HG02970 (cell line): Measurements from ENCODE around the gene PRMT7.

Source experiments
- ATAC-seq: cut with Tn5 transposase; IDR thresholded peaks from one replicate; pipeline ENCODE4 v1.9.1; 2021; ENCODE audit warnings: mild to moderate bottlenecking, moderate library complexity, moderate number of reproducible peaks; ENCODE audit not compliant: unreplicated experiment, low FRiP score

The PRMT7 gene, protein sequence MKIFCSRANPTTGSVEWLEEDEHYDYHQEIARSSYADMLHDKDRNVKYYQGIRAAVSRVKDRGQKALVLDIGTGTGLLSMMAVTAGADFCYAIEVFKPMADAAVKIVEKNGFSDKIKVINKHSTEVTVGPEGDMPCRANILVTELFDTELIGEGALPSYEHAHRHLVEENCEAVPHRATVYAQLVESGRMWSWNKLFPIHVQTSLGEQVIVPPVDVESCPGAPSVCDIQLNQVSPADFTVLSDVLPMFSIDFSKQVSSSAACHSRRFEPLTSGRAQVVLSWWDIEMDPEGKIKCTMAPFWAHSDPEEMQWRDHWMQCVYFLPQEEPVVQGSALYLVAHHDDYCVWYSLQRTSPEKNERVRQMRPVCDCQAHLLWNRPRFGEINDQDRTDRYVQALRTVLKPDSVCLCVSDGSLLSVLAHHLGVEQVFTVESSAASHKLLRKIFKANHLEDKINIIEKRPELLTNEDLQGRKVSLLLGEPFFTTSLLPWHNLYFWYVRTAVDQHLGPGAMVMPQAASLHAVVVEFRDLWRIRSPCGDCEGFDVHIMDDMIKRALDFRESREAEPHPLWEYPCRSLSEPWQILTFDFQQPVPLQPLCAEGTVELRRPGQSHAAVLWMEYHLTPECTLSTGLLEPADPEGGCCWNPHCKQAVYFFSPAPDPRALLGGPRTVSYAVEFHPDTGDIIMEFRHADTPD

DNA sequence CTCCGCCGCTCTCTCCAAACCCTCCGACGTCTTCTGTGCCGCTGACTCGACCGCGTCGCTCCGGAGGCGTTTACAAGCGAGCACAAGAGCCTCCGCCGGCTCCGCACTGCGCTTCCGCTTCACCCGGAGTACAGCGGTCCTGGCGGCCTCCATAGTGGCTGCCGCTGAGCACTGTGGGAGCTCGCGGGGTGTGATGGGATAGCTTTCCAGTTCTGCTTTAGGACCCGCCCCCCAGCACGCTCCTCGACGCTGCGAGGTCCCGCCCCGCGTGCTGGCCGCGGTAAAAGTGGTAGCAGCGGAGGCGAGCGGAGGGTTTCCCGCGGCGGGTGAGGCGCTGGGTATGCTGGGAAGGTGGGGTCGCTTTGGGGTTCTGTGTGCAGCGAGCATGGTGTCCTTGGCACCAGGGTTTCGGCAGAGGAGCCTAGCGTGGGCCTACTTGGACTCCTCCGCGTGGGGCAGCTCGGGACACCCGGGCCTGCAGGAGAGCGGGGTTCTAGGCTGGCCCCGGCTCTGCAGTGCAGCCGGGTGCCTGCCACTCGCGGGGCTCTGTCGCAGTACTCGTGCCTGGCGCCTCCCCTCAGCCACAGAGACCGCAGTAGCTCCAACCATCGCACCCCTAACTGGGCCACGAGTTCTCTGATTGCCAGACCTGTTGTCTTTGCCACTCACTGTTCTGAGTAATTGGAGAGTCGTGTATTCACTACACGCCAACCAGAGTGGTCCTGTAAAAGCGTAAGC lies at the start of gene PRMT7, which contains the start of gene SLC7A6OS:
Gene PRMT7, plus strand, starts transcription at position 246 of the 738 bp plus-strand sequence. CDS start 4,961 bp downstream, outside the sequence.
Gene SLC7A6OS, minus strand, starts transcription at position 173 of the 738 bp plus-strand sequence. Its CDS starts 20 bp downstream, at position 153.
- peak; percentile 89 for ATAC-seq

DNA sequence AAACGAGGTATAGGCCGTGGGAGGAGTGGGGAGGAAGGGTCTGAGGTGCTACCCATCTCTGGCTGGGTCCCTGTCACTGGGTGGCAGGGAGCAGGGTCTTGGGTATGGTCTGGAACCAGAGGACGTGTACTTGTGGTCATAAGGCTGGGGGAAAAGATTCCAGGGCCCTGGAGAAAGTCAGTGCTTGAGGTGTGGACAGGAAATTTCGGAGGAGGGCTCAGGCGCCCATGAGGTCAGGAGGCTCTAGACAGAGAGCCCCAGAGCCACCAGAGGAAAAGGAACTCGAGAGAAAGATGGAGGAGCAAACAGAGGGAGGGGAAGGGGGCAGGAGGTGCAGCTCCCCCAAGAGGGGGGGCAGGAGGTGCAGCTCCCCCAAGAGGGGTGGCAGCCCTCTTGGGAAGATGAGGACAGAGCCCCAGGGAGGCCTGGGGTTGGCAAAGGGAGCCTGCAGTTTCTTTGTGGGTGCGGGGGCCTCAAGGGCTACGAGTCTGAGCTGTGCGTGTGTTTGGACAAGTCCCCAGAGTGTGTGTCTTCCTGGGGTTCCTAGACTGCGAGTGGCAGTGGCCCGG lies 47.2 kb upstream of the PRMT7 start:
- ATAC-seq: no peak

DNA sequence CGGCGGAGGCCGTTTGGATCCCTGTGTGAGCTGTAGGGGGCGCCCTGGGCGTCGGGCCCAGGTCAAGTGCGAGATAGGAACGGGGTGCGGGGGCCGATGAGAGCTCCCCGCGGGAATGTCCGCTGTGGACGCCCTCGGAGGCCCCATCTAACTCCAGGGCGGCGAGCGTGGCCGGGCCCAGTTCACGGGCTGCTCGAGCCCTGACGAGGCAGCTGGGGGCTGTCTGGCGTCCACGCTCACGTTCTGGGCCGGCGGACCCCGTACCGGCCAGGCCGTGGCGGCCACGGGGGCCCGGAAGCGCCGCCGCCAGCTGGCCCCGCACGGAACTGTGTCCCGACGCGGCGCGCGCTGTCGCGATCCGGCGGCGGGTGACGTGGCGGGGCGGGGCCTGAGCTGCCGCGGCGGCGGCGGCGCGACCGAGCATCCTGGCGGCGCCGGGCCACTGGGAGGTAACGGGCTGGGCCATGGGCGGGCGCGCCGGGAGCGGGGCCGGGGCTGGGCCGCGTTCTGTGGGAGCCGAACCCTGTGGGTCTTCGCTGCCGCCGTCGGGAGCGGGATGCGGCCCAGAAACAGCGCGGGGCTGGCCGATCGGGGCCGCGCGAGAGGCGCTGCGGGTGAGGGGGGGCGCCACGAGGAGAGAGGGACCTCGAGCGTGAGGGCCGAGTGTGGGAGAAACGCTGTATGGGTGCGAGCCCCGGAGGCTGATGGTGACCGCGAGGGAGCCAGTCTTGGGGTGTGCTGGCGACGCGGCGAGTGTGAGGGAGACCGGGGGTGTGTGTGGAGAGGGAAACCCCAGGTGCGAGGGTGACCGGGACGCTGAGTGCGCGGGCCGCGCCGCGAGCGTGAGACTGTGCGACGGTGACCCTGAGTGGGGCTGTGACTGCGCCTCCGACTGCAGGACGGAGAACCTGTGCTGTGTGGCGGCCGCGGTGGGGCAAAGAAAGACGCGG lies 46.4 kb upstream of the PRMT7 start, which contains the start of gene SLC7A6:
Gene SLC7A6, plus strand, starts transcription at position 399 of the 950 bp plus-strand sequence. CDS start 10,201 bp downstream, outside the sequence.
- peak; percentile 59 for ATAC-seq

DNA sequence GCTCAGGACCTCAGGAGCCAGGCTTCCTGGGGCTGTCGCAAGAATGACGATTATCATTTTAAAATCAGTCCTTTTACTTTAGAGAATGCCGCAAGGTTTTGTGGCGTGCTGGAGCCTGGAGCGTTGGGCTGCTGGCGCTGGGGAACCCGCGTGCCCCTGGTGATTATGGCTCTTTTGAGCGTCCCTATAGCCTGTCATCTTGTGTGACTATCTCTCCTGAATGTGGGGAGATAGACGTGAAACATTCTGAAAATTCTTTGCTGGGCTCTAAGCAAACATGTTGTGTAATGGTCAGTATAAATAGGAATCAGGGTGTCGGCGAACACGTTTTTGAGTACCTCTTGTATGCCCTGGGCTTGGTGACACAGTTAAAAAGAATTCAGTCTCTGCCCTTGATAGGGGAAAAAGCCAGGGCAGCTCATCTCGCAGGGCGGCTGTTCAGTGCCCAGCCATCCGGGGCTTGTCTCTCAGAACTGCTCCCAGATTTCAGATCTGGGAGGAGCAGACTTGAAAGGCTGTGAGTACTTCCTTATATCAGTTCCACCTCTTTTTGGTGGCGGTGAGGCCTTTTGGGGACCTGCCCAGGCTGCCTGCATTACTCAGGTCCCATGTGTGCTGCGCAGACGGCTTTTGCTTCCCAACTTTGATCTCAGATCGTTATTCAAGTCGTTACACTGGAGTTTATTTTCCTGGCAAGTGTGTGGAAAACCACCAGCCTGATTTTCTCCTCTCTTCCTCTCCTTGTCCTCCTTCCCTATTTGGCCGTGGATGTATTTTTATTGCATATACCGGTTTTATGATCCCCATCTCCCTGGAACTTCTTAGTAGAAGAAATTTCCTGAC lies 45.5 kb upstream of the PRMT7 start:
- ATAC-seq: peak; percentile 2

DNA sequence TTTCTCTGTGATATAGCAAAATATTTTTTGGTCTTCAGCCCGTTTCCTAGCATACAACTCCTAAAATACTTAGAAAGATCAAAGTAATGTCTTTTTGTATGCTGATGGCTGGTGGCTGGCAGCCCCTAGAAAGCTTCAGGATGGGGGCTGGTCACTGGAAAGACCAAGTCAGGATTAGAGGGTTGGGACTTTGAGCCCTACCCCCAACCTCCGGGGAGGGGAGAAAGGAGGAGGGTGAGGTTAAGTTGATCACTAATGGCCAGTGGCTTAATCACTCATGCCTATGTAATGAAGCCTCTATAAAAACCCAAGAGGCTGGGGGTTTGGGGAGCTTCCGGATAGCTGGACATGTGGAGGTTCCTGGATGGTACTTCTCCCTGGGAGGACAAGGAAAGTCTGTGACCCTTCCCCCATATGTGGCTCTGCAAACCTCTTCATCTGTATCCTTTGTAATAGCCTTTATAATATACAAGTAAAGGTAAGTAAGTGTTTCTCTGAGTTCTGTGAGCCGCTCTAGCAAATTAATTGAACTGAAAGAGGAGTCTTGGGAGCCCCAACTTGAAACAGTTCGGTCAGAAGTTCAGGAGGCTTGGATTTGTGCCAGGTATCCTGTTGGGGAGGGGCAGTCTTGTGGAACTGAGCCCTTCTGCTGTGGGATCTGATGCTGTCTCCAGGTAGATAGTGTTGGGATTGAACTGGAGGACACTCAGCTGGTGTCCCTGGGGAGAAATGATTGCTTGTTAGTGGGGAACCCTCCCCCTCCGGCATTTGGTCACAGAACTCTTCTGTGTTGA lies 43.0 kb upstream of the PRMT7 start:
- ATAC-seq: no peak

DNA sequence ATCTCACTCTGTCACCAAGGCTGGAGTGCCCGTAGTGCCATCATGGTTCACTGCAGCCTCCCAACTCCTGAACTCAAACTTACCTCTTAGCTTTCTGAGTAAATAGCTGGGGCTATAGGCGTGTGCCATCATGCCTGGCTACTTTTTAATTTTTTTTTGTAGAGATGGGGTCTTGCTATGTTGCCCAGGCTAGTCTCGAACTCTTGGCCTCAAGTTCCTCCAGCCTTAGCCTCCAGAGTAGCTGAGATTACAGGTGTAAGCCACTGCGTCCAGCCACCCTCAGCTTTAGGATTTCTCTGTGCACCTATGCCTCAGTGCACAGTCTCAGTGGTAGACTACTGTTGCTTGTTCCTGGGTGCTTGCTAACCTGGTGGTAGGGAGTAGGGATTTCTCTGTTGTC lies 41.0 kb upstream of the PRMT7 start:
- no peak for ATAC-seq

DNA sequence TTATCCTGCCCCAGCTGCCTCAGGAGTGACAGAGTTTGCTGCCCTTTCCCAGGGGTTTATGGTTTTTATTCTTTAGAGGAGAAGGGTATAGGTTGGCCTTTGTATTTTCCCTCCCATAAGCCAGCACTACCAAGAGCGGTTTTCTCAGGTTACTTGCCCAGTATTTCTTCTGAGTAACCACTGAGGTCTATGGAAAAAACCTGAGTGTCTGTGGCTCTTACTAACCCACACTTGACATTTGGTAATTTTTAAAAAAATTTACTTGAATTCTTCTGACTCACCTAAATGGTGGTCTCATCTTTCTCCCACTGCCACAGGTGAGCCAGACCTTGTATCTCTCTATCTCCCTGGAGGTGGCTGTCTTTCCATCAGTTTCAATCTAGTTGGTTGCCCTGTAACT lies 40.5 kb upstream of the PRMT7 start:
- ATAC-seq: no peak

DNA sequence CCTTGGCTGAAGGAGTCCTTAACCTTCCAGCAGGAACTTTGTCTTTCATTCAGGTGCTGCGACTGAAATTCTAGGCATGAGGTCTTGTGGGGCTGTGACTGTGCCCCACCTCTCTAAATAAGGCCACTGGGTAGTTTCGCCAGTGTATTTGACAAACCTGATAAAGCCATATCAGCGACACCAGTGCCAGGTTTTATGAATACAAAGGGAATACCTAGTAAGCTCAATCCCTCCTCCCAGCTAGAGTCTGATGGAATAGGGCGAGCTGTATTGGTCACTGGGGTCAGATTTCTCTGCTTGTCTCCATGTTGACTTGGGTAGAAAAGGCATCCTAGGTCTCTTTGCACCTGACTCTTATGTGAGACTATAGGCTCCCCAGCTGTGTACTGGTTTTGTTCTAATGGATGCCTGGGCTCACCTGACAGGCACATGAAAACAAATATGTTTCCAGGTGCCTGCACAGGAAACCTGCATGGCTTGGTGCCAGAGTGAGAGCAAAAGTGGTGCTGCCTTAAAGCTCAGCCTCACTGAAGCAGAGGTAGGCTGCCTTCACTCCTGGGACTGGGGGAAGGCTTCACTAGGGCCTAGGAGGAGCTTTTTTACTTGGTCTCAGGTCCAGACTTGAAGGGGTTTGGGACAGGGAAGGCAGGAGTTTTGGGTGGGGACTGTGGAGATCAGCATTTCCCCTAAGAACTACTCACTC lies 38.2 kb upstream of the PRMT7 start:
- ATAC-seq: no peak

DNA sequence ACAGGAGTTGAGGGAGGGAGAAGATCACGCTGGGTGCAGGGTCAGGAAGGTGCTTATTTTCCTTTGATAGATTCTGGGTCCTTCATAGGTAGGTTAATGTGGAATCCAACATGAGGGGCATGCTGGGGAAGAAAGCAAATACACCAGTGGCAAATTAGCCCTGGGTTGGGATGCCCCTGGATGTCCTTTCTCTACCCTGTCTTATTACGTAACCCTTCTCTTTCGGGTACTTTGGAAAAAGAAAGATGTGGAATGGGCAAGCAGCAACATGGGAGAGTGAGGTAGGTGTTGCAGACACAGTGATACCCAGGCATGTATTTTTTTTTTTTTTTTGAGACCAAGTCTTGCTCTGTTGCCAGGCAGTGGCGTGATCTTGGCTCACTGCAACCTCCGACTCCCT lies 37.4 kb upstream of the PRMT7 start:
- ATAC-seq: no peak

DNA sequence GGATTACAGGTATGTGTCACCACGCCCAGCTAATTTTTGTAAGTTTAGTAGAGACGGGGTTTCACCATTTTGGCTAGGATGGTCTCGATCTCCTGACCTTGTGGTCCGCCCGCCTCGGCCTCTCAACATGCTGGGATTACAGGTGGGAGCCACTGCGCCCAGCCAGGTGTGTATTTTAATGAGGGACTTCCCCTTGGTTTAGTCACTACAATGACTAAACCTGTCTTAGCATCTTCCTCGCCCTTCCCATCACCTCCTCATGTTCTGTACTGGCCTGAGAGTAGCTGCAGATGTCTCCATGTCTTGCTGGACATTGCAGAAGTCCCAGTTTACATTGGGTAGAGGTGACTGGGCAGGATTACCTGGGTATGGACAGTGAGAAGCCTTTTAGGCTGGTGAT lies 36.9 kb upstream of the PRMT7 start:
- no peak for ATAC-seq

DNA sequence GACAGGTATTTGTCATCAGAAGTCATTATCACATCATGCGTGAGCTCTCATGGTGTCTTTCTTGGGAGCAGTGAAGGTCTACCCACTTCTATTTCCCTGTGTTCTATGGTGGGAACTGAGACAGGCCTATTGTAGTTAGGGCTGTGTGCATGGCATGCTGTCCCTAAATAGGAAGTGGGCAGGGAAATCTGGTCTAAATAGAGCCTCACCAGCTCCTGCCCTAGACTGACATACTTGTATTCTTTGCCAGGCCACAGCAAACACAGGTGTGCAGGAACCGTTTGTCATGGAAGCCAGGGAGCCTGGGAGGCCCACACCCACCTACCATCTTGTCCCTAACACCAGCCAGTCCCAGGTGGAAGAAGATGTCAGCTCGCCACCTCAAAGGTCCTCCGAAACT lies 36.4 kb upstream of the PRMT7 start:
- no peak for ATAC-seq

DNA sequence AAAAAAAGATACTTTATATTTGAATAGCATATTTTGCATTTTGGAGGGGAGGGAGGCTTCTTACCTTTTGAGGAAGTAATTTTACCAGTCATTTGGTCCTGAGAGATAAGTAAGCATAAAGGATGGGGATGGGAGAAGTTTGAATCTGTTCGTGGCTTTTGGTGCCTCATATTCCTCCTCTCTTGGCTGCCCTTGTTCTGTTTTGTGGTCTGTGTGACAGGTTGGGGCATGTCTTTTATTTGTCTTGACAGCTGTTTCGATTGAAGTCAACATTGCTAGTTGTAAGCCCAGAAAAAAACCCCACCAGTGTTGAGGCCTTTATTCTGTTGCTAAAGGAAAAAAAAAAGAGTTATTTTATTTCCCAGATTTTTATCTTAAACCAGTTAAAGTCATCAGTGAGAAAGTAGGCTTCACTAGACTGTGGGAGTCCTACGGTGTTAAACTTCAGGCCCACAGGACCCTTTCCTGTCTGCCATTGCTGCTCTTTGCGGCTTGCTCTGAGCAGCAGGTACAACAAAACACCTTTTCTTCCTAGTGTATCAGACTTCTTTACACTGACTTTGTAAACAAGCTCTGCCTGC lies 35.1 kb upstream of the PRMT7 start:
- ATAC-seq: peak; percentile 52

DNA sequence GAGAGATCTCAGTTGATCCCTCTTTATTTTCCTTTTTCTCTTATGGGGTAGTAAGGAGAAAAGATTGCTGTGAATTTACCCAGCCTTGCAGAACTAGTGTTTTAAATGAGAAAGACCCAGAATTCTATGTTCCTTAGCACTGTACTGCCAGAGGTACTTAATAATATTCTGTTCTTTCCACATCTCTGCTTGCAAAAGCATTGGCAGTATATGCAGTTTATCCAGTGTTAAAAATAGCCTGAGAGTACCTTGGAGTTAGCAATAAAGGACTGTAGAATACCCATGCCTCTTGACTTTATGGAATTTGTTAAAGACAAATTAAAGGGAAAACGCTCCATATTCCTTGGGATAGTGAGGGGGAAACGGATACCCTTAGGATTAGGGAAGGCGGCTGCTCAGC lies 34.6 kb upstream of the PRMT7 start:
- ATAC-seq: no peak

DNA sequence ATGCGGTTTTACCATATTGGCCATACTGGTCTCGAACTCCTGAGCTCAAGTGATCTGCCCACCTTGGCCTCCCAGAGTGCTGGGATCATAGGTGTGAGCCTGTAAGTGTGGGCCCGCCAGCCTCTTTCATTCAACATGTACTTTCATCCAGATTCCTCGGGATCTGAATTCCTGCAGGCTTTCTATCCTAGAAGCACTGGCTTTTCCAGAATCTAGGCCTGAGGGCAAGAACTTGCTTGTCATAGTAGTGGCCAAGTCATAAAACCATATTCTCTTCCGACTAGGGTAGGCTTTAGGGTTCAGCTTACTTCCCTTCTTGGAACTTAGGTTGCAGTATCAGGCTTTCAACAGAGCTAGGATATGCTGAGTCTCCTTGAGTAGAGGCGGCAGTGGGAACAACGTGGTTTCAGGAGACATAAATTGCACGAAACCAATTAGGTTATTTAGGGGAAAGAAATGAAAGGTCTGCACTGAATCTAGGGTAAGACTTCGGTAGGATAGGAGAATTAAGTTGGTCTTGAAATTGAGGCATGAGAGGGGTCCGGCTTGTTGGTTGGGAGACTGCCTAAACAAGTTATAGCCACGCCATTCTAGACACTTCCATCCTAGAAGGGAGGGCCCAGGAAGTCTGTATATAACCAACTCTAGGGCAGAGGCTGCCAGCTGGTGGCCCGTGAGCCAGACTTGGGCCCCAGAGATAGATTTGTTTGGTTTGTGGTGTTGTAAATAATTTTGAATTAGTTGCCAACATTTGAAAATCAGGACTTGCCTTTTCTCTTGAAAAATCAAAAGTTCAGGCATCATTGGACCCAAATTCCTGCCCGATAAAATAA lies 30.9 kb upstream of the PRMT7 start:
- no peak for ATAC-seq

DNA sequence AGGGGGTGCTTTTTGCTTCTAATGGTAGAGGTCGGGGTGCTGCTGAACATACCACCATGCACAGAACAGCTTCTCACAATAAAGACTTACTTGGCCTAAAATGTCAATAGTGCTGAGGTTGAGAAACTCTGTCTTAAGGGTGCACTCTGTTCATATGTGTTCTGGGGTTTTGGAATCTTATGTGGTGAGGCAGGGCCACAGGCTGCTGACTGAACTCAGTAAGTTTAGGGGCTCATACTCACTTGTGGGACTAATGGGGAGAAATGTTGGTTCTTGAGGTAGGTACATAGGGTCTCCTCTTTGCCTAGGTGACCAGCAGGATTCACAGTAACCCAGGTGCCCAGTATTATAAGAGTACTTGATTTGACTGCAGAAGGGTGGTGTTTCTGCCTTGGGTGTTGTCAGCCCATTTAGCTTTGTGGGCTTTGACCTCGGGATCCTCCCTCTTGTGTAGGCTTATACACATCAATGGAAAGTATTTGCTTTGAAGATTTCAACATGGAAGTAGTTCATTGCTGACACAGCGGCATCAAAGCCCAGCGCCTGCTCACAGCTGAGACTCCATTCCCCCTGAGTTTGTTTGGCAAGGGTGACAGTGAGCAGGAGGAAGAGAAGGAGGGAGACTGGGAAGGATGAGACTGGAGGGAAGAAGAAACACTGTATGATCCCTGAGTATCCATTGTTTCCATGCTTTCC lies 29.3 kb upstream of the PRMT7 start:
- no peak for ATAC-seq
